Parathyroid adenoma (tissue), 2 donors: ENCODE data around the gene PGLYRP4.

Experiments used
- H2AFZ ChIP-seq: fragments of 300-600 bp; sonication (generic); one replicate; pipeline ENCODE4 v1.7.0; 2017; ENCODE audit warnings: antibody characterized with exemption, mild to moderate bottlenecking
- H3K27ac ChIP-seq: fragments of 300-600 bp; sonication (generic); one replicate; pipeline ENCODE4 v1.7.0; 2017
- H3K27me3 ChIP-seq: fragments of 300-600 bp; sonication (generic); one replicate; pipeline ENCODE4 v1.7.0; 2017; ENCODE audit warnings: low read length; ENCODE audit not compliant: control insufficient read depth, insufficient read depth
- H3K36me3 ChIP-seq: fragments of 300-600 bp; sonication (generic); one replicate; pipeline ENCODE4 v1.7.0; 2017; ENCODE audit warnings: low read length; ENCODE audit not compliant: control insufficient read depth, insufficient read depth
- H3K4me1 ChIP-seq: fragments of 300-600 bp; sonication (generic); one replicate; pipeline ENCODE4 v1.7.0; 2017; ENCODE audit warnings: control low read depth
- H3K4me2 ChIP-seq: fragments of 300-600 bp; sonication (generic); one replicate; pipeline ENCODE4 v1.7.0; 2017; ENCODE audit warnings: low read length
- H3K4me3 ChIP-seq: fragments of 300-600 bp; sonication (generic); one replicate; pipeline ENCODE4 v1.7.0; 2017; ENCODE audit warnings: low read depth, low read length
- H3K79me2 ChIP-seq: fragments of 300-600 bp; sonication (generic); one replicate; pipeline ENCODE4 v1.7.0; 2017; ENCODE audit warnings: control low read depth
- H3K9ac ChIP-seq: fragments of 300-600 bp; sonication (generic); one replicate; pipeline ENCODE4 v1.7.0; 2017; ENCODE audit warnings: mild to moderate bottlenecking
- H3K9me3 ChIP-seq: fragments of 300-600 bp; sonication (generic); one replicate; pipeline ENCODE4 v1.7.0; 2017; ENCODE audit warnings: low read length; ENCODE audit not compliant: control insufficient read depth
- TF ChIP-seq, protein P1 (sequence below): fragments of 300-600 bp; sonication (generic); IDR thresholded peaks from one replicate; pipeline ENCODE4 v1.7.0; 2017; ENCODE audit warnings: antibody characterized with exemption, mild to moderate bottlenecking
- donor health status: primary hyperparathyroidism.

Gene PGLYRP4

DNA sequence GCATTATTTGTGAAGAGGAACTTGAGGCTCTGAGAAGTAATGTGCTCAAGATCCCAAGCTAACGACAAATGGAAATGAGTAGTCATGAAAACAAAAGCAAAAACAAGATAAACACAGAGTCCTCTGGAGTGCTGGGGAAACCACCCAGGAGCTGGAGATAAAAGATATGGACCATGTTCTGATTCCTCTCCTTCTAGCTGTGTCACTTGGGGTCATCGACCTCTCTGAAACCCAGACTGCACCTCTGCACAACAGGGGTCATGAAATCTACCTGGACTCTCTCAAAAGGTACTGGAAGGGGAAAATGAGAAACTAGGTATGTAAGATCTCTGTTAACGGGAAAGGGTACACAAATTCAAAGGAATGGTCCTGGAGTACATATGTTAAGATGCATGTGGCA lies 6.5 kb downstream of the PGLYRP4 start:
- Histone ChIP-seq H3K36me3 (no peaks in the 10 kb centered on the region), H3K9me3 (no peaks in the 10 kb centered on the region), H3K4me2 (no peak overlapping the region), H3K79me2 (no peaks in the 10 kb centered on the region), H3K27me3 (no peaks in the 10 kb centered on the region), H3K4me1 (no peaks in the 10 kb centered on the region), H2AFZ (no peak overlapping the region), H3K4me3 (no peak overlapping the region), H3K27ac (no peak overlapping the region), H3K9ac (no peak overlapping the region)
- TF ChIP-seq, protein P1, sequence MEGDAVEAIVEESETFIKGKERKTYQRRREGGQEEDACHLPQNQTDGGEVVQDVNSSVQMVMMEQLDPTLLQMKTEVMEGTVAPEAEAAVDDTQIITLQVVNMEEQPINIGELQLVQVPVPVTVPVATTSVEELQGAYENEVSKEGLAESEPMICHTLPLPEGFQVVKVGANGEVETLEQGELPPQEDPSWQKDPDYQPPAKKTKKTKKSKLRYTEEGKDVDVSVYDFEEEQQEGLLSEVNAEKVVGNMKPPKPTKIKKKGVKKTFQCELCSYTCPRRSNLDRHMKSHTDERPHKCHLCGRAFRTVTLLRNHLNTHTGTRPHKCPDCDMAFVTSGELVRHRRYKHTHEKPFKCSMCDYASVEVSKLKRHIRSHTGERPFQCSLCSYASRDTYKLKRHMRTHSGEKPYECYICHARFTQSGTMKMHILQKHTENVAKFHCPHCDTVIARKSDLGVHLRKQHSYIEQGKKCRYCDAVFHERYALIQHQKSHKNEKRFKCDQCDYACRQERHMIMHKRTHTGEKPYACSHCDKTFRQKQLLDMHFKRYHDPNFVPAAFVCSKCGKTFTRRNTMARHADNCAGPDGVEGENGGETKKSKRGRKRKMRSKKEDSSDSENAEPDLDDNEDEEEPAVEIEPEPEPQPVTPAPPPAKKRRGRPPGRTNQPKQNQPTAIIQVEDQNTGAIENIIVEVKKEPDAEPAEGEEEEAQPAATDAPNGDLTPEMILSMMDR = no peak

DNA sequence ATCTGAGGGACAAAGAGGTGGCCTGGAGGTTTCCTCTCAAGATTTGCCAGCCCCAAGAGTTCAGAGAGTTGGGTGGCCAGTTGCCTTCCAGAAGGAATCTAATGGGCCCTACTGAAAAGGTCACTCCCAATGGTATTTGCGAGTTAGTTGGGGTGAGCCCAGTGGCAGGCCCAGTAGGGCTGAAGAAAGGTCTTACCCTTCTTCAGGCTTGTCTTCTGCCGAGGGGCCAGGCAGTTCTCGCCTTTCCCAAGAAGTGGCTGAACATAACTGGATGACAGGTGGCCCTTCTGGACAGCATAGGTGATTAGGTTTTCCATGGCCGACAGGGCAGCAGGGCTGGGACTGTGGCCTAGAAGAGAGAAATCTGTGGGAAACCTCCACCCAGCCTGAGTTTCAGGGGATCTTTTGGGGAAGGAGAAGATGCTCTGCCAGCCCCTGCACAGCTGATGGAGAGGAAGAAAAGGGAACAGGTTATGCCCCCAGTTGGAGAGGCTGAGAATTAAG lies 7.2 kb downstream of the PGLYRP4 start:
- Histone ChIP-seq H2AFZ (no peak overlapping the region), H3K4me2 (no peak overlapping the region), H3K9me3 (no peaks in the 10 kb centered on the region), H3K27ac (no peak overlapping the region), H3K36me3 (no peaks in the 10 kb centered on the region), H3K4me1 (no peaks in the 10 kb centered on the region), H3K9ac (no peak overlapping the region), H3K4me3 (no peak overlapping the region), H3K27me3 (no peaks in the 10 kb centered on the region), H3K79me2 (no peaks in the 10 kb centered on the region)
- TF ChIP-seq, protein P1 = no peak

DNA sequence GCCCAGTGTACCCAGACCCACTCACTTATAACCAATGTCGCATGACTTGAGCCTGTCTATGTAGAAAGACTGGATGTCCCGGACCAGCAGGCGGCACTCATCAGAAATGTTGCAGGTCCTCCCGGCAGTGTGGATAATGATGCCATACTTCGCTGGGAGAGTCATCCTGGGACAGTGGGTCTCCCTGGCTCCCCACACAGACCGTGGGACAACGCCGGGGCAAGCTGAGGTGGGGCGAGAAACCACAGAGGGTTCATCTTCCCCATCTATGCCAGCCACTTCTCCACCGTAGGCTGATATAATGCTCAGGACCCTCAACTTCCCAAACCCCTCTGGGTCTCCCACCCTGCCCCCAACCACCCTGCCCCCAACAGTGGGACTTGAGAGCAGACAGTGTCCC lies 8.3 kb downstream of the PGLYRP4 start:
- Histone ChIP-seq H3K4me2 (no peak overlapping the region), H3K9ac (no peak overlapping the region), H3K36me3 (no peaks in the 10 kb centered on the region), H2AFZ (no peak overlapping the region), H3K4me1 (no peaks in the 10 kb centered on the region), H3K9me3 (no peaks in the 10 kb centered on the region), H3K79me2 (no peaks in the 10 kb centered on the region), H3K27ac (no peak overlapping the region), H3K27me3 (no peaks in the 10 kb centered on the region), H3K4me3 (no peak overlapping the region)
- TF ChIP-seq, protein P1 = no peak

DNA sequence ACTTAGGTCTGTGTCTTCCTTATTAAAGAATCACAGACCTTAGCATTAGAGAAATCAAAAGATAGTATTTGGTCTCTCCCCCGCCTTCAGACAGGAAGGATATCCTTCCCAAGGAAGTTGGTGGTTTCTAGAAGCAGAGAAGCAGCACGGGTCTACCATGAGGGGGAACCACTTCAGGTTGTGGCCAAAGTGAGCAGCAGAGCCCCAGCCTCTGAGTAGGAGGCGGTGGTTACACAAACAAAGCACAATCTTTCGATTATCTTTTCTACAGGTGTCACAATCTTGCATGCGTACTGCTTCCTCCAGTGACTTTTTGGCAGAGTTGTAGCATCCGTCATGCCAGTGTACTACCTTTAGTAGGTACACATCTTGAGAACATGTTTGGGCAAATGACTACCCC lies 8.8 kb downstream of the PGLYRP4 start:
- no peaks in the 10 kb centered on the region for H3K9me3 ChIP-seq
- no peaks in the 10 kb centered on the region for H3K79me2 ChIP-seq
- TF ChIP-seq, protein P1 = no peak

More for the DNA sequence above, 8.8 kb downstream of the PGLYRP4 start:
- H2AFZ ChIP-seq = no peak overlapping the region
- no peaks in the 10 kb centered on the region for H3K27me3 ChIP-seq
- H3K36me3 ChIP-seq = no peaks in the 10 kb centered on the region
- no peak overlapping the region for H3K27ac ChIP-seq
- no peak overlapping the region for H3K9ac ChIP-seq
- no peak overlapping the region for H3K4me2 ChIP-seq
- no peaks in the 10 kb centered on the region for H3K4me1 ChIP-seq
- H3K4me3 ChIP-seq = no peak overlapping the region
